Measurements from ENCODE around the gene ENG.

ENG gene

DNA sequence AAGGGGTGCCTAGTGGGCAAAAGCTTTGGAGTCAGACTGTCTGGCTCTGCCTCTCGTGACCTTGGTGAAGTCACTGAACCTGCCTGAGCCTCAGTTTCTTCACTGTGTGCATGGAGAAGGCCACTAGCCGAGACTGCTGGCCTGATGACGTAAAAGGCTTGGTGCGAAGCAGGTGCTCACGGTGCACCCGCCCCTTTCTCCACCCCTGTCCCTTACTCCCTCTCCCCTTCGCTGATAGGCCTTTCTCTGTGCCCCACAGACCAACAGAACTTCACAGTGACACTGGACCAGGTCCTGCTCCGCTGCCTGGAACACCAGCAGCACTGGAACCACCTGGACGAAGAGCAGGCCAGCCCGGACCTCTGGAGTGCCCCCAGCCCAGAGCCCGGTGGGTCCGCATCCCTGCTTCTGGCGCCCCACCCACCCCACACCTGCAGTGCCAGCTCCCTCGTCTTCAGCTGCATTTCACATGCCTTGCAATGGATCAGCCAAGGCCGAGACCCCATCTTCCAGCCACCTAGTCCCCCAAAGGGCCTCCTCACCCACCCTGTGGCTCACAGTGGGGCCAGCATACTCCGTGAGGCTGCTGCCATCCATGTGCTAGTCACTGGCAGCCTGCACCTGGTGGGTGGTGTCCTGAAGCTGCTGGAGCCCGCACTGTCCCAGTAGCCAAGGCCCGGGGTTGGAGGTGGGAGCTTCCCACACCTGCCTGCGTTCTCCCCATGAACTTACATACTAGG, 41.4 kb downstream of the ENG start:
- DNase-seq = no peak

- DNase-seq = no peak
These were observed 42.4 kb downstream of the ENG start for GRCh38 chr9:127812011-127812410.

DNA sequence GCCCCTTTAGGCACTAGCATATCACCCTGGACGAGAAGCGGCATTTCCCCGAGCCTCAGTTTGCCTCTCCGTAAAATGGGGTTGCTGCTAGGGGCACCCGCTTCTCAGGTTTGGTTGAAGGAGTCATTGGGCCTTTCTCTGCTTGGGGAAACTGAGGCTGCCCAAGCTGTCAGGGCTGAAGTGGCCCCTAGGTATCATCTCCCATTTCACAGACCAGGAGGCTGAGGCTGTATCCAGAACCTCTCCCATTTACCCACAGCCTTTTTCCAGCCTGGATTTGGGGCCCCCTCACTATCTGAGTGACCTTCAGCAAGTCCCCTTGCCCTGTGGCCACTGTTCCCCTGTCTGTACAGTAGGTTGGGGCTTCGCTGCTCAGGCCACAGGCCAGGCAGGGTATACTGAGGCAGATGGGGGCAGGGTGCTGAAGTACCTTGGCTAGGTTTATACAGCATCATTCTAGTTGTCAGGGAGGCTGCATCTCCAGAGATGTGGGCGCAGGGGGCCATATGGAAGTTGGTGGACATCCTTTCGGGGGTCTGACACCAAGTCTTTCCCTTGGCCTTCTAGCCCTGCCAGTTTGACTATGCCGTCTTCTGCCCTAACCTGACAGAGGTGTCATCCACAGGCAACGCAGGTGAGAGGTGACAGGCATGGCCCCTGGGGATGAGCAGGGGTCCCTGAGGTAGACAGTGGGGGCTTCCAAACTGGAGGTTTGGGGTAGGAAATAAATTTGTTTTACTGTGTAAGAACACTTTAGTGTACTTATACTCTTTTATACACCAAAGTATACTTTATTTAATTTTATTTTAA, 43.9 kb downstream of the ENG start:
- no peak for DNase-seq

- DNase-seq = no peak
These were observed 44.7 kb downstream of the ENG start for GRCh38 chr9:127809540-127810377.

DNA sequence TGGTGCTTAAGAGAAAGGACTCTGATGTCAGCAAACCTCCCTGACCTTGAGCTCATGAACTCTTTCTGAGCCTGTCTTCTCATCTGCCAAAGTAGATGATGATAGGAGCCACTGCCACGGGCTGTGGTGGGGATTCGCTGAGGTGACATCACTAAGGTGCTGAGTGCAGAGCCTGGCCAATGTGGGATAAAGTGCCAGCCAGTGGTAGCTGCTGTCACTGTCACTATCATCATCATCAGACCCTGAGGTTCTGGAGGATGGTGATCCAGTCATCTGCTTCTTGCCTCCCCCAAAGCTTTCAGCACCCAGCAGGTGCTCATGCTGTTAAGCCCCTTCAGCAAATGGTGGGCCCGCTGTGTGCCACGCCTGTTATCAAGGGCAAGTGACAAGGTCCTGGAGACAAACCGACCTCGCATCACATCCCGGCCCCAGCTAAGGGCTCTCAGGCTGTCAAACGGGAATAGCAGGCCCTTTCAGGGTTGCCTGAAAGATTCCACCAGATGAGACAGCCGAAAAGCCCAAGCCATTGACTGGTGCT, 45.4 kb downstream of the ENG start:
- DNase-seq = peak in 1 of 5 experiments; percentile 31

GRCh38 chr9:127808347-127809001, 46.0 kb downstream of the ENG start:
- DNase-seq = no peak

DNA sequence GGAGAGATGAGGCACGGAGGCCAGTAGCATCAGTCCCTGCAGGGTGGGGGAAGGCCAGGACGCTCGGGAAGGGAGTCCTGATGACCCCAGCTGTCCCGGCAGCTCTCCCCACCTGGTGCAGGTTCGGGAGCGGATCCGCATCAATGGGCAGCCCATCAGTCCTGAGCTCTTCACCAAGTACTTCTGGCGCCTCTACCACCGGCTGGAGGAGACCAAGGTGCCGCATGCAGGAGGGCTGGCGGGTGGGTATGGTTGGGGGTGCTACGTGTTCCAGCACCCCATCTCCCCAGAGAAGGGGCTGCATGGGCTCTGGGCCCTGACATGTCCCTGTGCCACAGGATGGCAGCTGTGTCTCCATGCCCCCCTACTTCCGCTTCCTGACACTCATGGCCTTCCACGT, 47.6 kb downstream of the ENG start:
- DNase-seq = no peak

DNA sequence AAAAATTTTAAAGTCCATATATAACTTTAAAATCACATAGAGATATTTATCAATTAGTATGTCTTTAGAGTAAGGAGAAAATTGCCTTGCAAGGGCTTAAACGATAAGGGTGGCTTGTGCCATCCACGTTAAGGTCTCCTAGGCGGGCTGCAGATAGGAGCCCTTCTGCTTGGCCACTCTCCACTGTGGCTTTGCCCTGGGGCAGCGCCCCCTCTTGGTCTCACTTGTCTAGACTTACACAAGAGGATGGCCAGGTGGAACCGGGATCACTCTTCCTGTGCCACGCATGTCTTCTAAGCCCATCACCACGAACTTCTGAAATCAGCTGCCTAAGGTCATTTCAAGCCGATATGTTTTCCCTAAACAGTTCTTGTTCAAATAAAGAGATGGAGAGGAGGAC, 48.8 kb downstream of the ENG start:
- DNase-seq = peak in 4 of 5 experiments; percentile 16 to 31 (median 22)

- peak in 2 of 5 experiments; percentile 13 to 58 for DNase-seq
These were observed 50.7 kb downstream of the ENG start for GRCh38 chr9:127803507-127804352.

- peak; percentile 67 to 91 (median 79) for DNase-seq
These were observed 51.6 kb downstream of the ENG start, which contains the start of gene FPGS for GRCh38 chr9:127802576-127803443. FPGS (plus strand) TSS chr9:127802882; CDS start chr9:127802925, 43 bp downstream.

DNA sequence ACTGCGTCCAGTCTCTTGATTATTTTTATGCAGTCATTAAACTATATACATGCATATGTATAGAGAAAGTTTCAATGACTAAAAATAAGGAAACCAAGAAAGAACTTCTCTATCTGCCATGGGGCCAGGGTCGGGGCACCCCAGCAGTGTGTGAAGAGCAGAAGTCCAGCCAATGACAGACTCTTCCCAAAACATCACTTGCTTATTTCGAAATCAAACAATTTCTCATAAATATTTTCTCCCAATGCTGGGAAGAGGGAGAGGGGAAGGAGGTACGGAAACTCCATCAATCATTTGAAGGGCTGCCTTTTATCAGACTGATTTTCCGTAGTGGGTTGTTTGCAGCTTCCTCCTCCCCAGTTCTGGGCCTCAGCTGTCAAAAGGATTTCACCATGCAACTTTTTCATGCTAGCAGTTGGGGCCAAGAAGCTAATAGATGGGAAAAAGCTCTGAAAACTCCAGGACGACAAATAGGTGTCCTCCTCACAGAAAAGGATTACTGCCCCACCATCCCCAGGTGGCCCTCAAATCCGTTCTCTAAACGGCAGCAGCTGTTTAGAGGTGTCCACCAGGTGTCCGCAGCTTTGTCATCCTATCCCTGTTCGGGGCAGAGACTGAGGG, 52.4 kb downstream of the ENG start:
- no peak for DNase-seq

GRCh38 chr9:127796852-127797370, 57.5 kb downstream of the ENG start:
- peak in 1 of 5 experiments; percentile 44 for DNase-seq

GRCh38 chr9:127796225-127796813, 58.1 kb downstream of the ENG start:
- DNase-seq = no peak

DNA sequence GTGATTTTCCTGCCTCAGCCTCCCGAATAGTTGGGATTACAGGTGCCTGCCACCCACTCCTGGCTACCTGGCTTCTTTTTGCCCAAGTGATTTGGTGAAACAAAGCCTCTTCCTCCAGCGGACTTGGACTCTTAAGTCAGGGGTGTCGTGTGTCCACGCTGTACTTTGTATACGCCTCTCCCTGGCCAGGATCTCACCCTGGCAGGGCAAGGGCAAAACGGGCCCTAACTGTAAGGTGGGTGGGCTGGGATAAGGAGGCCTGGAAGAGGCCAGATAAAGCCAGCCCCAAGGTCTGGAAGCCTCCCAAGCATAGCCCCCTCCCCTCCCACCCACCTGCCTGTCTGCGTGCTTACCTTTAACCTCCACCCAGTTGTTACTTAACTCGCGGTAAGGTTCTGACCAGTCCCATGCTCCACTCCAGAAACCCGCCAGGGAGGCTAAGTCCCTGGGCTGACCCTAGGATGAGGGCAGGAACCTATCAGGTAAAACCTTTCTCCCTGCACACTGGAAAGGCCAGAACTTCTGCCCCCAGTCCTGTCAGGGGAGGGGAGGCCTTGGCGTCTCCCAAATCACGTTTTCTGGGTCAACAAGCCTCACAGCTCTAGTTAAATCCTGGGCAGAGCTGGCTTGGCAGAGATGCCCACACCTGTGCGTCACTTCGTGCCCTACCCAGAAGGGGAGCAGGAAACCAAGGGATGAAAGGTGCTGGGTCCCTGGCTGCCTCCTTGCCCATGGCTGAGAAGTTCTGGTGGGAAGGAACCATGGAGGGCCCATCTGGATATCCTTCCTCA, 60.3 kb downstream of the ENG start:
- no peak for DNase-seq

DNA sequence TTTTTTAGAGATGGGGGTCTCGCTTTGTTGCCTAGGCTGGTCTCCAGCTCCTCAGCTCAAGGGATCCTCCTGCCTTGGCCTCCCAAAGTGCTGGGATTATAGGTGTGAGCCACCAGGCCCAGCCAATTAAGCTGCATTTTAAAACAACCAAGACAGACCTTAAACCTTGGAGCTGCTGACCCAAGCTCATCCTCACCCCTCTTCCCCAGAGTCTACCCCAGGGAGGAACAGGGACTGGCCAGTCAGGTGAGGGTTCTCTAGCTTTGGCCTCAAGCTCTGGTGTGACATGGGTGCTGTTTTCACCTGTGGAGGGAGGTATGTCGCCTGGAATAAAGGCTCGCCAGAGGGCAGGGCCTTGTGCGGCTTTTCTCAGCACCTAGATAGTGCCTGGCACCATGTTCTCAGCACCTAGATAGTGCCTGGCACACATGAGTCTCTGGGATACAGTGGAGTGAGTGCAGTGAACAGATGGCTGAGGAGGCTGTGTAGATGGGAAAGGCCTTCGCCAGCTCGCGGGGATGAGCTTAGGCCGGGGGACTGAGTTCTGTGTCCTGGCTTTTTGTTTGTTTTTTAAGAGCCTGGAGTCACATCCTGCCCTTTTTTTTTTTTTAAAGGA, 61.3 kb downstream of the ENG start:
- no peak for DNase-seq

GRCh38 chr9:127792417-127793031, 61.9 kb downstream of the ENG start:
- DNase-seq = no peak

DNA sequence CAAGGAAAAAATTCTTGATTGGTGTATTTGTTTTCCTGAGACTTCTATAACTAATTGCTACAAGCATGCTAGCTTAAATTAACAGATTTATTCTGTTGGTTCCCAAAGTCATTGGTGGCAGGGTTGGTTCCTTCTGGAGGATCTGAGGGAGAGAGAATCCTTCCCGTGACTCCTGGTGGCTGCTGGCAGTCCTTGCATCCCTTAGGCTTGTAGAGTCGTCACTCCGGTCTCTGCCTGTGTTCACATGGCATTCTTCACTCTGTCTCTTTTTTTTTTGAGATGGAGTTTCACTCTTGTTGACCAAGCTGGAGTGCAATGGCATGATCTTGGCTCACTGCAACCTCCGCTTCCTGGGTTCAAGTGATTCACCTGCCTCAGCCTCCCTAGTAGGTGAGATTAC, 63.4 kb downstream of the ENG start:
- DNase-seq = no peak
